ENCODE results near the gene TRIM28.

TRIM28 gene

DNA sequence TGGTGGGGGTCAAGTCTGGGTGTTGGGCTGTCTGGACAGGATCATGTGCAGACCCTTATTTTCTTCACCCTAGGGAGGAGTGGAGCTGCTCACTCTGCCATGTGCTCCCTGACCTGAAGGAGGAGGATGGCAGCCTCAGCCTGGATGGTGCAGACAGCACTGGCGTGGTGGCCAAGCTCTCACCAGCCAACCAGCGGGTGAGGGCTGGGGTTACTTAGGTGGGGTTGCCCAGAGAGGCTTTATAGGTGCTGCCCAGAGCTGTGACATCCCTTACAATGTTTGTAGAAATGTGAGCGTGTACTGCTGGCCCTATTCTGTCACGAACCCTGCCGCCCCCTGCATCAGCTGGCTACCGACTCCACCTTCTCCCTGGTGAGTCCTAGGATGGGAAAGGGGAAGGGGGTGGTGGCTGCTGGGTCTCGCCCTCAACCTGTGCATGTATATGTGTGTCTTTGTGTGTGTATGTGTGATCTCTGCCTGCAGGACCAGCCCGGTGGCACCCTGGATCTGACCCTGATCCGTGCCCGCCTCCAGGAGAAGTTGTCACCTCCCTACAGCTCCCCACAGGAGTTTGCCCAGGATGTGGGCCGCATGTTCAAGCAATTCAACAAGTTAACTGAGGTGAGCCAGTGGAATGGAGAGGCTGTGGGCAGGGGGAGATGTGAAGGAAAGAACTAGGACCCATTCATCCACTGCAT is 5.9 kb downstream of the TRIM28 start:
- TF ChIP-seq ESRRG (CRISPR knock-in tag; IDR thresholded peaks at IDR 0.05): no peak
- TF ChIP-seq, protein P1, sequence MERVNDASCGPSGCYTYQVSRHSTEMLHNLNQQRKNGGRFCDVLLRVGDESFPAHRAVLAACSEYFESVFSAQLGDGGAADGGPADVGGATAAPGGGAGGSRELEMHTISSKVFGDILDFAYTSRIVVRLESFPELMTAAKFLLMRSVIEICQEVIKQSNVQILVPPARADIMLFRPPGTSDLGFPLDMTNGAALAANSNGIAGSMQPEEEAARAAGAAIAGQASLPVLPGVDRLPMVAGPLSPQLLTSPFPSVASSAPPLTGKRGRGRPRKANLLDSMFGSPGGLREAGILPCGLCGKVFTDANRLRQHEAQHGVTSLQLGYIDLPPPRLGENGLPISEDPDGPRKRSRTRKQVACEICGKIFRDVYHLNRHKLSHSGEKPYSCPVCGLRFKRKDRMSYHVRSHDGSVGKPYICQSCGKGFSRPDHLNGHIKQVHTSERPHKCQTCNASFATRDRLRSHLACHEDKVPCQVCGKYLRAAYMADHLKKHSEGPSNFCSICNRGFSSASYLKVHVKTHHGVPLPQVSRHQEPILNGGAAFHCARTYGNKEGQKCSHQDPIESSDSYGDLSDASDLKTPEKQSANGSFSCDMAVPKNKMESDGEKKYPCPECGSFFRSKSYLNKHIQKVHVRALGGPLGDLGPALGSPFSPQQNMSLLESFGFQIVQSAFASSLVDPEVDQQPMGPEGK (CRISPR knock-in tag; IDR thresholded peaks at IDR 0.05; ENCODE audit: borderline replicate concordance): no peak
- no peak for TF ChIP-seq BACH2 (CRISPR knock-in tag; IDR thresholded peaks at IDR 0.05; ENCODE audit: borderline replicate concordance)
- TF ChIP-seq, protein P2, sequence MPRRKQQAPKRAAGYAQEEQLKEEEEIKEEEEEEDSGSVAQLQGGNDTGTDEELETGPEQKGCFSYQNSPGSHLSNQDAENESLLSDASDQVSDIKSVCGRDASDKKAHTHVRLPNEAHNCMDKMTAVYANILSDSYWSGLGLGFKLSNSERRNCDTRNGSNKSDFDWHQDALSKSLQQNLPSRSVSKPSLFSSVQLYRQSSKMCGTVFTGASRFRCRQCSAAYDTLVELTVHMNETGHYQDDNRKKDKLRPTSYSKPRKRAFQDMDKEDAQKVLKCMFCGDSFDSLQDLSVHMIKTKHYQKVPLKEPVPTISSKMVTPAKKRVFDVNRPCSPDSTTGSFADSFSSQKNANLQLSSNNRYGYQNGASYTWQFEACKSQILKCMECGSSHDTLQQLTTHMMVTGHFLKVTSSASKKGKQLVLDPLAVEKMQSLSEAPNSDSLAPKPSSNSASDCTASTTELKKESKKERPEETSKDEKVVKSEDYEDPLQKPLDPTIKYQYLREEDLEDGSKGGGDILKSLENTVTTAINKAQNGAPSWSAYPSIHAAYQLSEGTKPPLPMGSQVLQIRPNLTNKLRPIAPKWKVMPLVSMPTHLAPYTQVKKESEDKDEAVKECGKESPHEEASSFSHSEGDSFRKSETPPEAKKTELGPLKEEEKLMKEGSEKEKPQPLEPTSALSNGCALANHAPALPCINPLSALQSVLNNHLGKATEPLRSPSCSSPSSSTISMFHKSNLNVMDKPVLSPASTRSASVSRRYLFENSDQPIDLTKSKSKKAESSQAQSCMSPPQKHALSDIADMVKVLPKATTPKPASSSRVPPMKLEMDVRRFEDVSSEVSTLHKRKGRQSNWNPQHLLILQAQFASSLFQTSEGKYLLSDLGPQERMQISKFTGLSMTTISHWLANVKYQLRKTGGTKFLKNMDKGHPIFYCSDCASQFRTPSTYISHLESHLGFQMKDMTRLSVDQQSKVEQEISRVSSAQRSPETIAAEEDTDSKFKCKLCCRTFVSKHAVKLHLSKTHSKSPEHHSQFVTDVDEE (CRISPR knock-in tag; IDR thresholded peaks at IDR 0.05): no peak
- no peak for ATAC-seq

DNA sequence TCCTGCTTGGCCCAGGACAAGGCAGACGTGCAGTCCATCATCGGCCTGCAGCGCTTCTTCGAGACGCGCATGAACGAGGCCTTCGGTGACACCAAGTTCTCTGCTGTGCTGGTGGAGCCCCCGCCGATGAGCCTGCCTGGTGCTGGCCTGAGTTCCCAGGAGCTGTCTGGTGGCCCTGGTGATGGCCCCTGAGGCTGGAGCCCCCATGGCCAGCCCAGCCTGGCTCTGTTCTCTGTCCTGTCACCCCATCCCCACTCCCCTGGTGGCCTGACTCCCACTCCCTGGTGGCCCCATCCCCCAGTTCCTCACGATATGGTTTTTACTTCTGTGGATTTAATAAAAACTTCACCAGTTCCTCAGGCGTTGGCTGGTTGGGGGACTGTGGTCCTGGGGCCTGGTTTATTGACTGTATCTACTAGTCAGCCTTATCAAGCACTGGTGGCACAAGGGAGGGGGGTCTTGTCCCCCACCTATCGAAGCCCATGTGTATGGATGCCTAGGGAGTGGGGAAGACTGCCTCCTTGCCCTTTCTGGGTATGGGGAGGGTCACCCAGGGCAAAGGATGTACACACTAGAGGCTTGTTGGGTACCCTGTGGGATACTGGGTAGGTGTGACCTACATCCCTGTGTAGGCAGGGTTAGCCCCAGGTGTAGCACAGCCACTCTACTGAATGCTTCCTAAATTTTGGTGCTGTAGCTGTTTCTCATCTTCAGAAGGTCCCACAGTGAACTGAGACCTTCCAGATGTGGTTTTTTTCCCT is 6.7 kb downstream of the TRIM28 start:
- no peak for ATAC-seq
- TF ChIP-seq GLIS3 (CRISPR knock-in tag; IDR thresholded peaks at IDR 0.05) (no peak), SNAI2 (CRISPR knock-in tag; IDR thresholded peaks at IDR 0.05) (no peak), CSDC2 (CRISPR knock-in tag; IDR thresholded peaks at IDR 0.05) (no peak), BACH2 (CRISPR knock-in tag; IDR thresholded peaks at IDR 0.05; ENCODE audit: borderline replicate concordance) (no peak), ESRRG (CRISPR knock-in tag; IDR thresholded peaks at IDR 0.05) (no peak), ZNF8 (CRISPR knock-in tag; IDR thresholded peaks at IDR 0.05) (no peak), PPARA (CRISPR knock-in tag; IDR thresholded peaks at IDR 0.05; ENCODE audit: borderline replicate concordance) (no peak), ARNTL (CRISPR knock-in tag; IDR thresholded peaks at IDR 0.05; ENCODE audit: borderline replicate concordance, low read depth) (no peak), TCF4 (CRISPR knock-in tag; IDR thresholded peaks at IDR 0.05; ENCODE audit: borderline replicate concordance) (no peak), ZNF70 (CRISPR knock-in tag; IDR thresholded peaks at IDR 0.05) (no peak)
- TF ChIP-seq, protein P2 (CRISPR knock-in tag; IDR thresholded peaks at IDR 0.05): no peak

DNA sequence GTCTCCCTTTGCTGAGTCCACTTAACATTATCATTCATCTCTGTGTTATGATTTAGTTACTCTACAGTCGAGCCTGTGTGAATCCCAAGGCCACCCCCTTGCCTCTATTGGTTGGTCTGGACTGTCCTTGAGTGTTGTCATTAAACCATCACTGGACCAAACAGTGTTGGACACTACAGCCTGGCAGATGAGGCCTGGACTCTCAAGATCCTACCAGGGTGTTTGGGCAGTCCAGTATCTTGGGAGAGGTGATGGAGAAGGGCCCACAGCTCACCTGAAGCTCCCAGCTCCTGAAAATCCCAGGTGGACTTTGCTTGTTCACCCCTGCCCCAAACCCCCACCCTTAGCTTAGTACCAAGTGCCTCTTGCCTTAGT is 7.2 kb downstream of the TRIM28 start:
- ATAC-seq: no peak
- TF ChIP-seq ZFP30 (CRISPR knock-in tag; IDR thresholded peaks at IDR 0.05) (no peak), GLIS3 (CRISPR knock-in tag; IDR thresholded peaks at IDR 0.05) (no peak), TOX (CRISPR knock-in tag; IDR thresholded peaks at IDR 0.05; ENCODE audit: borderline replicate concordance) (no peak), RARB (CRISPR knock-in tag; IDR thresholded peaks at IDR 0.05) (no peak), BACH2 (CRISPR knock-in tag; IDR thresholded peaks at IDR 0.05; ENCODE audit: borderline replicate concordance) (no peak), PPARA (CRISPR knock-in tag; IDR thresholded peaks at IDR 0.05; ENCODE audit: borderline replicate concordance) (no peak), OSR1 (CRISPR knock-in tag; IDR thresholded peaks at IDR 0.05) (no peak), TCF4 (CRISPR knock-in tag; IDR thresholded peaks at IDR 0.05; ENCODE audit: borderline replicate concordance) (no peak), ZNF565 (CRISPR knock-in tag; conservative IDR thresholded peaks at IDR 0.05; ENCODE audit: low read depth) (no peak)
- TF ChIP-seq, protein P3, sequence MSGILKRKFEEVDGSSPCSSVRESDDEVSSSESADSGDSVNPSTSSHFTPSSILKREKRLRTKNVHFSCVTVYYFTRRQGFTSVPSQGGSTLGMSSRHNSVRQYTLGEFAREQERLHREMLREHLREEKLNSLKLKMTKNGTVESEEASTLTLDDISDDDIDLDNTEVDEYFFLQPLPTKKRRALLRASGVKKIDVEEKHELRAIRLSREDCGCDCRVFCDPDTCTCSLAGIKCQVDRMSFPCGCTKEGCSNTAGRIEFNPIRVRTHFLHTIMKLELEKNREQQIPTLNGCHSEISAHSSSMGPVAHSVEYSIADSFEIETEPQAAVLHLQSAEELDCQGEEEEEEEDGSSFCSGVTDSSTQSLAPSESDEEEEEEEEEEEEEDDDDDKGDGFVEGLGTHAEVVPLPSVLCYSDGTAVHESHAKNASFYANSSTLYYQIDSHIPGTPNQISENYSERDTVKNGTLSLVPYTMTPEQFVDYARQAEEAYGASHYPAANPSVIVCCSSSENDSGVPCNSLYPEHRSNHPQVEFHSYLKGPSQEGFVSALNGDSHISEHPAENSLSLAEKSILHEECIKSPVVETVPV (CRISPR knock-in tag; IDR thresholded peaks at IDR 0.05): no peak
- TF ChIP-seq, protein P1 (CRISPR knock-in tag; IDR thresholded peaks at IDR 0.05; ENCODE audit: borderline replicate concordance): no peak

Measured in SK-N-SH treated with all-trans-retinoic acid at 6 μM for 48 hours (cell line).